Heart right ventricle (tissue), 16 donors: ENCODE measurements around the gene SPNS1. TPM values are rescaled to one million over a fixed set of nuclear protein-coding genes. Genes with fewer than 3 reads are reported as not detected.

ENCODE experiments used
- ATAC-seq, 8 donors: fragments of 200-7000 bp; cut with Tn5 transposase; one replicate each; pipeline ENCODE4 v1.9.1; 2020; ENCODE audit warnings: mild to moderate bottlenecking in 8 of 8, moderate library complexity in 8 of 8, moderate number of reproducible peaks in 1 of 8
- DNase-seq, 2 donors: peaks; one replicate each; pipeline ENCODE4 v3.0.0-alpha.2; 2020
- H3K27ac ChIP-seq, 10 donors: fragments of 200-600 bp; sonication (generic) in 2 of 10; one replicate each; pipeline versions ENCODE4 v1.5.0 to v1.8.0; 2020 to 2022; ENCODE audit warnings: mild to moderate bottlenecking in 3 of 10
- H3K27me3 ChIP-seq, 7 donors: fragments of 200-600 bp; one replicate each; pipeline ENCODE4 v1.8.0; 2021 to 2022; ENCODE audit warnings: mild to moderate bottlenecking in 2 of 7
- H3K36me3 ChIP-seq, 9 donors: fragments of 200-600 bp; sonication (generic) in 1 of 9; one replicate each; pipeline versions ENCODE4 v1.5.0 to v1.8.0; 2020 to 2022; ENCODE audit warnings: mild to moderate bottlenecking in 2 of 9
- H3K4me1 ChIP-seq, 9 donors: fragments of 200-600 bp; sonication (generic) in 1 of 9; one replicate each; pipeline versions ENCODE4 v1.5.0 to v1.8.0; 2020 to 2022; ENCODE audit warnings: mild to moderate bottlenecking in 4 of 9
- H3K4me3 ChIP-seq, 10 donors: fragments of 200-600 bp; sonication (generic) in 2 of 10; one replicate each; pipeline versions ENCODE4 v1.5.0 to v1.8.0; 2020 to 2022; ENCODE audit warnings: mild to moderate bottlenecking in 7 of 10, moderate library complexity in 2 of 10
- H3K9me3 ChIP-seq, 11 donors: fragments of 200-600 bp in 10 of 11; sonication (generic) in 2 of 11; one replicate each; pipeline versions ENCODE4 v1.5.0 to v1.8.0; 2013 to 2022; ENCODE audit warnings: mild to moderate bottlenecking in 2 of 11, control low read depth in 1 of 11, moderate library complexity in 1 of 11
- WGBS, 2 donors: extraction: QIAGEN DNeasy Blood & Tissue Kit; methylation state at CpG; one replicate each; pipeline ENCODE4 v1.1.7; 2013; ENCODE audit warnings: inconsistent platforms in 1 of 2; 5-methylcytosine and 5-hydroxymethylcytosine counted together
- intact Hi-C, 10 donors: fragments of 100-400 bp; cut with DNase I; formaldehyde crosslinking; loops; one replicate each; pipeline versions ENCODE4 v1.11.1 to v1.14.2; 2022
- polyA plus RNA-seq, 2 donors: library from polyadenylated mRNA; stranded (reverse); fragments of 200-250 nt; gene quantifications; one replicate each; pipeline ENCODE4 v1.2.3, GENCODE V29; 2013
- total RNA-seq, 10 donors: library from RNA; stranded (reverse); fragmentation: NEBNext Ultra II Directional in 3 of 10; extraction: Animal tissue kit (Norgen Biotek cat#: 25700) in 3 of 10; gene quantifications; one replicate each; pipeline versions ENCODE4 v1.2.1 to v1.2.4, GENCODE V29; 2021 to 2023
- TF ChIP-seq, protein P1 (sequence below), 9 donors: fragments of 200-600 bp; sonication (generic) in 2 of 9; IDR thresholded peaks; one replicate each; pipeline versions ENCODE4 v1.5.0 to v1.8.0; 2021 to 2022; ENCODE audit warnings: antibody characterized with exemption in 9 of 9, mild to moderate bottlenecking in 5 of 9, moderate library complexity in 1 of 9
- donor health status: Arrhythmogenic right ventricular cardiomyopathy.
- donor health status: ischemic (EF 13 %, LVEDD 7.1; RV severe dilation, severe dysfunction).
- donor health status: healthy with polysubstance abuse.
- donor health status: DM: no; HTN: yes; CAD: no.
- donor health status: DM: no; HTN: no; CAD: no.
- donor health status: ischemic (EF 25% LVEDD 6.9; RV normal size, moderate dysfunction).
- donor health status: ischemic (EF 25% LVEDD 5.7; RV mildly dilated, moderate dysfunction).
- donor health status: healthy.
- donor health status: DM: yes; HTN: yes; CAD: no.
- donor health status: Ischemic cardiomyopathy.
- donor health status: ischemic (EF 35%, LVEDD 5.7; RV mildly dilated, moderate dysfunction).
- donor health status: nonischemic (EF 11% LVEDD 7.7; RV severe dilation, severe dysfunction).
- donor health status: DM: yes; HTN: yes; CAD: no.
- donor health status: PGD.
- donor health status: ischemic (EF 29% LVEDD 5.4; RV normal size, mild dysfunction).
- donor health status: nonischemic (EF 23%, LVEDD 6.1; RV moderate dilation, normal function).

Gene SPNS1
- total and polyA plus RNA-seq, 12 donors = 12.9 to 44.5 (median 18.2) TPM

DNA sequence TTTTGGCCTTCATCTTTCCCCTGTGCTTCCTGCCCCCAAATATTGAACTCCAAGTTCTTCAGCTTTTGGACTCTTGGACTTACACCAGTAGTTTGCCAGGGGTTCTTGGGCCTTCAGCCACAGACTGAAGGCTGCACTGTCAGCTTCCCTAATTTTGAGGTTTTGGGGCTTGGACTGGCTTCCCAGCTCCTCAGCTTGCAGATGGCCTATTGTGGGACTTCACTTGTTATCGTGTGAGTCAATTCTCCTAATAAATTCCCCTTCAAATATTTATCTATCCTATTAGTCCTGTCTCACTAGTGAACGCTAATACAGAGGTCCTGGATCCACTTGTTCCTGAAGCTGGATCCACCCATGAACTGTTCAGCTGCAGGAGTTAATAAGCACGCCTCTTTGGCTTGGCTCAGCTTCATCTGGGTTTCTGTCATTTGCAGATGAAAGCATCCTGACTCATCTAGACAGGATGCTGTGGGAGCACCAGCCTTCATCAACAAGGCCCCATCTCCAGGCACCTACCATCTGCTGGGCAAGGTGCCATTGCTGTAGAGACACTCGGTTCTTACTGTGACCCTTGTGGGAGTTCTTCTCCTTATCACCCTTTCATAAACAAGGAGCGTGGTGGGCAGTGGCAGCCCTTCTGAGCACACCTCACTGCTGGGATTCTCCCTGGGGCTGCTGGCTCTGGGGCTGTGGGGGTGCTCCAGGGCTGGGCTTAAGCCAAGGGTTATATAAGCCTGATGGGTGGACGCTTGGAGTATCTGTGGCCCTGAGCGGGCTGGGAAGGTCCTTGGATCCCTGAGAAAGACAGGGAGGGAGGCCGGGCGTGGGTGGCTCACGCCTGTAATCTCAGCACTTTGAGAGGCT lies 33.4 kb downstream of the SPNS1 start:
- 69 to 72% methylated on average over 10 of the region's 10 CpGs for WGBS, 2 donors
- Histone ChIP-seq H3K36me3 (no peaks in the 10 kb centered on the region), H3K4me3 (no peak overlapping the region), H3K4me1 (peaks cover 0 to 28% (median 0%) of the 10 kb centered on the region in 9 donors), H3K9me3 (no peaks in the 10 kb centered on the region), H3K27ac (peak overlapping the region in 1 of 10 donors; percentile 51), H3K27me3 (peaks cover 0 to 10% (median 0%) of the 10 kb centered on the region in 7 donors)
- intact Hi-C loops = no loop called here
- TF ChIP-seq, protein P1, sequence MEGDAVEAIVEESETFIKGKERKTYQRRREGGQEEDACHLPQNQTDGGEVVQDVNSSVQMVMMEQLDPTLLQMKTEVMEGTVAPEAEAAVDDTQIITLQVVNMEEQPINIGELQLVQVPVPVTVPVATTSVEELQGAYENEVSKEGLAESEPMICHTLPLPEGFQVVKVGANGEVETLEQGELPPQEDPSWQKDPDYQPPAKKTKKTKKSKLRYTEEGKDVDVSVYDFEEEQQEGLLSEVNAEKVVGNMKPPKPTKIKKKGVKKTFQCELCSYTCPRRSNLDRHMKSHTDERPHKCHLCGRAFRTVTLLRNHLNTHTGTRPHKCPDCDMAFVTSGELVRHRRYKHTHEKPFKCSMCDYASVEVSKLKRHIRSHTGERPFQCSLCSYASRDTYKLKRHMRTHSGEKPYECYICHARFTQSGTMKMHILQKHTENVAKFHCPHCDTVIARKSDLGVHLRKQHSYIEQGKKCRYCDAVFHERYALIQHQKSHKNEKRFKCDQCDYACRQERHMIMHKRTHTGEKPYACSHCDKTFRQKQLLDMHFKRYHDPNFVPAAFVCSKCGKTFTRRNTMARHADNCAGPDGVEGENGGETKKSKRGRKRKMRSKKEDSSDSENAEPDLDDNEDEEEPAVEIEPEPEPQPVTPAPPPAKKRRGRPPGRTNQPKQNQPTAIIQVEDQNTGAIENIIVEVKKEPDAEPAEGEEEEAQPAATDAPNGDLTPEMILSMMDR (IDR thresholded peaks at IDR 0.05) = no peak
- ATAC-seq (no peak), DNase-seq (no peak)

DNA sequence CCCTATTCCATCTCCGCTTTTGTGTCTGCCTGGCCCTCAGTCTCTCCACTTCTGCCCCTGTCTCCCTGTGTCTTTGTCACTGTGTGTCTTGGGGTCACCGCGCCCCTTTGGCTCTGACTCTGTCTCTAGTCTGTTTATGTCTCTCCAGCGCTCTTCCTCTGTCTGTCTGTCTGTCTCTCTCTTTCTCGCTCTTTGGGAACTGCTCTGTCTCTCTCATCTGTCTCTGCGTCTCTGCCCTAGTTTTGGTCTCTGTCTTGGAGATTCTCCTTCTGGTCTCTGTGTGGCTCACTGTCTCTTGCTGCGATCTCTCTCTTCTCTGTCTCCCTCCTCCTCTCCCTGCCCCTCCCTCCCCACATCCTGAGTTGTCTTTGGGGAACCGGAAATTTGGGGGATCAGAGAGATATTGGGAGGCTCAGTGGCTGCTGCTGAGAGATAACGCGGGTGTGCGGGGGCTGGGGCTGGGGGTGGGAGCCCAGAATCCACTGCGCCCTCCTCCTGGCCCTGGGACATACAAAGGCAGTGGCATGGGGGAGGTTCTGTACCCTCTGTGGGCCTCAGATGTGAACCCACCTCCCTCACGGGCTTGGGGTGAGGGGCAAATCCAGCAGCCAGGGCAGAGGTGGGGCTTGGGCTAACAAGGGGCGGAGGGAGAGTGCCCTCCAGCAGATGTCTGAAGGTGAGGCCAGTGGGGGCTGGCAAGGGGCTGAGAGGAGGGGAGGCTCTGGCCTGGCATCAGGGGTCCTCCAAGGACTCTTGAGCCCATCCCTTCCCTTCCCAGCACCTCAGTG lies 34.7 kb downstream of the SPNS1 start:
- 52 to 59% methylated on average over 14 of the region's 14 CpGs for WGBS, 2 donors
- Histone ChIP-seq H3K4me1 (peaks cover 0 to 40% (median 0%) of the 10 kb centered on the region in 9 donors), H3K27me3 (peaks cover 0 to 10% (median 0%) of the 10 kb centered on the region in 7 donors), H3K4me3 (no peak overlapping the region), H3K9me3 (no peaks in the 10 kb centered on the region), H3K27ac (peak overlapping the region in 1 of 10 donors; percentile 14), H3K36me3 (no peaks in the 10 kb centered on the region)
- no peak for DNase-seq
- TF ChIP-seq, protein P1 (IDR thresholded peaks at IDR 0.05) = no peak
- ATAC-seq = no peak
- intact Hi-C loops = no loop called here

DNA sequence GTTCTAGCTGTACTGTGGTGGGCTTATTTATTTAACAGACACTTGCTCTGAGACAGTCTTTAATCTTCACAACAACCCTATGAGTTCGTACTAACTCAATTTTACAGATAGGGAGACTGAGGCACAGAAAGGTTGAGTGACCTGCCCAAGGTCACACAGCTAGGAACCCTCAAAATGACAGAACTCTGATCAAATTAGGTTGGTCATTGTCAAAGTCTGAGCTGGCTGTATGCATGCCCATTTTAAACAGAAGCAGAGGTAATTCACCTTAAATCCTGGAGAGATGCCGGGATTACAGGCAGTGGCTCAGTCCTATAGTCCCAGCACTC lies 35.2 kb downstream of the SPNS1 start:
- Histone ChIP-seq H3K9me3 (no peaks in the 10 kb centered on the region), H3K27ac (no peak overlapping the region), H3K27me3 (peaks cover 0 to 10% (median 0%) of the 10 kb centered on the region in 7 donors), H3K36me3 (no peaks in the 10 kb centered on the region), H3K4me1 (peaks cover 0 to 40% (median 0%) of the 10 kb centered on the region in 9 donors), H3K4me3 (no peak overlapping the region)
- ATAC-seq = no peak
- DNase-seq = no peak
- intact Hi-C loops = no loop called here
- WGBS, 2 donors = 82 to 86% methylated on average over 2 of the region's 2 CpGs
- TF ChIP-seq, protein P1 (IDR thresholded peaks at IDR 0.05) = no peak

DNA sequence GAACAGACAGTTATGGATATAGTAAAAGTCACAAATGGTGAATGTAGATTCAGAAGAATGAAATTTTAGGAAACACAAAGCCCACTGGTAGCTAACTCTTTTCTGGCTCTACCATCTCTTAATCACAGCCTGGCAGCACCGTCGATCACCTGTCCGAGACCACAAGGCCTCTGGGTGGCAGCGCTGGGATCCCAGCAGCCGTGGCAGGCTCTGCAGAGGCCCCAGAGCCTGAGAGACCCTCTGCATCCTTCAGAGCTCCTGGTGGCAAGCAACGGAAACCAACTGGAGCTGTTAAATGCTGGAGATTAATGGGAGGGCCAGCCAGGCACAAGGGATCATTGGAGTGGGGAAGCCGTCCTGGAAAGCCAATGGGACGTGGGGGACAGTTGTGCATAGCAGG lies 36.5 kb downstream of the SPNS1 start:
- Histone ChIP-seq H3K27ac (no peak overlapping the region), H3K36me3 (no peaks in the 10 kb centered on the region), H3K4me1 (peaks cover 0 to 40% (median 0%) of the 10 kb centered on the region in 9 donors), H3K9me3 (no peaks in the 10 kb centered on the region), H3K27me3 (peaks cover 0 to 10% (median 0%) of the 10 kb centered on the region in 7 donors), H3K4me3 (no peak overlapping the region)
- TF ChIP-seq, protein P1 (IDR thresholded peaks at IDR 0.05) = no peak
- ATAC-seq (no peak), DNase-seq (no peak)
- intact Hi-C loops = no loop called here
- 58 to 61% methylated on average over 8 of the region's 8 CpGs for WGBS, 2 donors
